Activated naive CD4-positive, alpha-beta T cell treated with anti-CD3 and anti-CD28 coated beads, Interleukin-2, amount 50 U/mL, for 16 hours (primary cell): ENCODE results near the gene HOXB6.

Source experiments
- DNase-seq: peaks from one replicate; pipeline ENCODE4 v3.0.0-alpha.2; 2020

The HOXB6 gene

DNA sequence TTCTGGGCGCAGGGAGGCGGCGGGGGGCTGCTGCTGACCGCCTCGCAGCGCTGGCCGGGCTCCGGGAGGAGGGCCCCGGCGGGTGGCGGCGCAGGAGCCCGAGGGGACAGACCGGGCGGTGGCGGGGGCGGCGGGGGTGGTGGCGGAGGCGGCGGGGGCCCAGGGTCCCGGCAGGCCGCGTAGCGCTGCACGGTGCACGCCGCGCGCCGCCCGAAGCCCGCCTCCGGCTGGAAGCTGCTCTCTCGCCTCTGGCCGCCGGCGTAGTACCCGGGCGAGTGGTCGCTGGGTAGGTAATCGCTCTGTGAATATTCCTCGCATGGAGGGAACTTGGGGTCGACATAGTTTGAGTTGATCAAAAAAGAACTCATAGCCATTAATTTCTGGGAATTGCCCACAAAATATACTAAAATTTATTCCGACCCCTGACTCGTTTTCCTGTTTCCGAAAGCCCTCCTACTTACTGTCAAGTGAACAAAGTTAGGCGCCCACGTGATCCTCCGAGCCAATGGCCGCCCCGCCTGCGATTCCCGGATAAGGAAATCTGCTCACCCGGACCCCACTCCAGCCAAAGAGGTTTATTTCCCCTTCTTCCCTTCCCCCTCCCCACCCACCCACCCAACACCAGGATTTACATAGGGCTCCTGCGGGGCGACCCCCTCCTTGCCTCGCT is 26.7 kb downstream of the HOXB6 start, which contains the start of gene HOXB4:
Gene HOXB4 (minus strand): TSS at position 405 of the 670 bp plus-strand sequence. CDS start 31 bp downstream, at position 374.
- peak; percentile 65 for DNase-seq

DNA sequence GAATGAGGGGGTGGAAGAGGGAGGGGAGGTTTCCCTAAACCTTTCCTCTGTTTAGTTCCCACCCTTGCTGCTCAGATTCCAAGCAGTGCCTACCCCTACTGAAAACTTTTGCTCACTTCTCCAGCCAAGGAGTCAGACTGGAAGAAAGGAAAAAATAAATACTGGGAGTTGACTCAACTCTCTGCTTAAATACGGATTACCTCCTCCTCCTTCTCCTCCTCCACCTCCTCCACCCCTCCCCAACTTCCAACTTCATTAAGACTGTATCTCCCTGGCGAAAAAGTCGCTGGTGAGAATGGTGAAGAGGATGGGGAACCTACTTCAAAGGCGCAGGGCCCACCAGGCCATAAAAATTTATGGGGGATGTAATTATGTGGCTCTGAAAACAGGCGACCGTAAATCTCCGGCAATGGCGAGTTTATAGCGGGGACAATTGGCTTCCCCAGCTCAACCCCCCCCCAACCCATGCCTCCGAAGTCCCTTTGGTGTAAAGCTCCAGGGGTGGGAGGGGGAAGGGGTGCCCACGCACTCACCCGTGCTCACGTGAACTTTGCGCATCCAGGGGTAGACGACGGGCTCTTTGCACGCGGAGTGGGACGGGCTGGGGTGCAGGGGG is 27.3 kb downstream of the HOXB6 start:
- no peak for DNase-seq

DNA sequence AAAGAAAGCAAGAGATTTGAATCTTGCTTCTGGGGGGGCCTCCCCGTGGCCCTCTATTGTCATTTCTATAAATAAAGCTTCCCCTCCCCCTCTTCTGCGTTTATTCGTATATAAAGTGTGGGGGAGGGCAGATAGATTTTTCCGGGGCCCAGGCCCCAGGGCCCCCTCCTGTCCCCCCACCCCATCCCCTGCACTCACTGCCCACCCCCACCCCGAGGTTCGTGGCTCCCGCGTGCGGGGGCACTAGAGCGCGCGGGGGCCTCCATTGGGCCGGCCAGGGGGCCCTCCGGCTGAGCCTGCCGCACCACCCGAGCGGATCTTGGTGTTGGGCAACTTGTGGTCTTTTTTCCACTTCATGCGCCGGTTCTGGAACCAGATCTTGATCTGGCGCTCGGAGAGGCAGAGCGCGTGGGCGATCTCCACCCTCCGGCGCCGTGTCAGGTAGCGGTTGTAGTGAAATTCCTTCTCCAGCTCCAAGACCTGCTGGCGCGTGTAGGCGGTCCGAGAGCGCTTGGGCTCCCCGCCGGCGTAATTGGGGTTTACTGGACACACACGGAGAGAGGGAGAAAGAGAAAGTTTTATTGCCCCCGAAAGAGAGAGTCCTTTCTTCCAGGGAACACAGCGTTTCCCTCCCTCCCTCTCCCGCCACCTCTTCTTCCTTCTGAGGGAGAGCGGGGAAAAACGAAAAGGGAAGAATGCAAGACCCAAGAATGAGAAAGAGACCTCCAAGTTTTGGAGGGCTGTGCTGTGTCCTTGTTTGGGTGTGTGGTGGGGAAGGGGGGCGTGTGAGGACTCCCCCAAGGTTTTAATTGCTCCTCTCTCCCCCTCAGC is 28.1 kb downstream of the HOXB6 start:
- no peak for DNase-seq

DNA sequence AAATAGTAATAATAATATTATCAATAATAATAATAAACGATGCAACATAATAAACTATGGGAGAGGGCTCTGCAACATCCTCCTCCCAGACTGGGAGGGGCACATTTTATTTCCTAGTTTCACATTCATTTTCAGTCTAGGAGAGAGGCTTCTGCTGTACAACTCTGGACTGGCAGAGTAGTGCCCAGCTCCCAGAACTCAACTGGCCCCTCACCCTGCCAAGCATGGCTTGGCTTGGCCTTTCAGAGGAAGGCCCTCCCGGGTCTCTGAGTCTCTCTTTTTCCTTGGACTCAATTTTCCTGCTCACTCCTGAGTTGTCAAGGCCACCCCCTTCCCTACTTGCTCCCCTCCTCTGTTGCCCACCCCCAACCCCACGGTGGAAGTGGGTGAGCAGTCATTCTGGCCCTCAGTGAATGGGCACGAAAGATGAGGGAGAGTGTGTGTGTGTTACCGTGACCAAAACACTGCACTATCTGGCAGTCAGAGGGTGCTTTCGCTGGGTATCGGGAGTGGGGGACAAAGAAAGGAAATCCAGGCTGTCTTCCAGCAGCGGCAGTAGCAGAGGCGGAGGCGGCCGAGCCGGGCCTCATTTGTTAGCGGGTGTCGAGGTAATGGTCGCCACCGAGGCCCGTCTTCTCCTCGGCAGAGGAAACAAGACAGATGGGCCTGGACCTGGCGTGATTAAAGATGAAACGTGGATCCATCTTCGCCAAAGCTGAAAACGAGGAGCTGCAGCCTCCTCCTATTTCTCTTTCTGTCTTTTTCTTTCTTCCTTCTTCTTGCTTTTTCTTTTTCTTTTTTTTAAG is 28.9 kb downstream of the HOXB6 start:
- DNase-seq, result no peak

DNA sequence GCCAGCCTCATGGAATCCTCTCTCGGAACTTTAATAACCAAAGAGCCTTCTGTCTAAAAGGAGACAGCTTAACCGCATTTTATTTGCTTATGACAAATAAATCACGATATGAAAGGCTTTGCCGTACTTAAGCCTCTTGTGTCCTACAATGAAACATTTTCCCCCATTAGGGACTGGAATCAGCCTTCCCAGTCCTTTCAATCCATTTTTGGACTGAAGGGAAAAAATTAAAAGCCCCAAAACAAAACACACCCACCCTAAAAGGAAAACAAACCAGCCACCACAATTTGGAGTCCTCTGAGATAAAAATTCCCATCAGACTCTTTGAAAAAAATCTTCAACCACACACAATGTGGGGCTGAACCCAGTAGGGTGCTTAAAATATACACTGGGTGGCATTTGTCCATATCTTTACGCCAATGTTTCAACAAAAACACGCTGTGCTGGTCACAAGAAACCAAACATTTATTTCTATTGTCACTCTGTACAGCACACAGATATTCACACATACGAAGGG is 29.7 kb downstream of the HOXB6 start:
- no peak for DNase-seq

DNA sequence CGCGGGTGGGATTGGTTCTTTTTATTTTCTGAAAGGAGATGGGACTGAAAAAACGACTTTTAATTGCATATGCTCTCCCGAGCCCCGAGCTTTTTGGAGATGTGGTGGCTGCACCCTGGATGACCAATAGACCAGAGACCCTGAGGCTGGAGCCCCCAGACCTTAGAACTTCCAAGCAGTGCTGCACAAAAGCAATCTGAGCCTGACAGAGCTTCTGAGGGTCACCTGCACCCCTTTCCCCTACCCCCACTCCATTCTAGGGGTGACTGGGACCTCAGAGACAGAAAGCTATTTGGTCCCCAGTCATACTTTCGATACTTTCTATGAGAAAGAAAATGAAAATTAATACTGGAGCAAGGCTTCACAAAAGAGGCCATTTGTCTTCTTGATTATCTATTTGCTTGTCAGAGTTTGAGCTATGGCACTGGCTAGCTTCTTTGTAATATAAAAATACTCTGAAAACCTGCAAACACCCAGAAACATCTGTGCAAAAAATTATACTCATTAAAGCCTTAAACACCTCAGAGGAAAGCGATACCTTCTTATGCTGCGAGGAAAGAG is 30.2 kb downstream of the HOXB6 start:
- no peak for DNase-seq

DNA sequence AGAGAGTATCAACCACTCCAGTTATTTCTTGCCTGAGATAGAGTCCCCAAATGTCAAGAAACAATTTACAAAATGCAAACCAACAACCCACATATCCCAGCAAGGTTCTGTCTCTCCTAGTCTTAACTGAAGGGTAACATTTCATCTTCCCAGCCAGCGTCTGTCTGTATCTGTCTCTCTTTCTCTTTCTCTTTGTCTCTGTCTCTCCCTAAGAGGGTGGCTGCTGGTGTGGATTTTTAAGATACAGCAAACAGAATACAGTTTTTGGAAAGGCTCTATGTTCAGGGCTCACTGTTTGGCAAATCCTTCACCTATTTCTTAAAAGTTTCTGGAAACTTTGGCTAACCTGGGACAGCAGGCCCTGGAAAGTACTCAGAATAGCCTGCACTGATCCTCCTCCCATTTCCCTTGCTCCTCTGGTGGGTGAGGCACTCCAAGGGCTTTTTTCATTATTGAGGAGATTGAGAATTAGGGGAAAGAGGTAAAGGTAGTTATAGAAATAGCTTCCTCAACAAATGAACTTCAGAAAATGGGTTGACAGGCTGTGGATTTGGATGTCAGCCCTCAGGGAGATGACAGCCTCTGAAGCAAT is 32.9 kb downstream of the HOXB6 start:
- DNase-seq, result no peak

DNA sequence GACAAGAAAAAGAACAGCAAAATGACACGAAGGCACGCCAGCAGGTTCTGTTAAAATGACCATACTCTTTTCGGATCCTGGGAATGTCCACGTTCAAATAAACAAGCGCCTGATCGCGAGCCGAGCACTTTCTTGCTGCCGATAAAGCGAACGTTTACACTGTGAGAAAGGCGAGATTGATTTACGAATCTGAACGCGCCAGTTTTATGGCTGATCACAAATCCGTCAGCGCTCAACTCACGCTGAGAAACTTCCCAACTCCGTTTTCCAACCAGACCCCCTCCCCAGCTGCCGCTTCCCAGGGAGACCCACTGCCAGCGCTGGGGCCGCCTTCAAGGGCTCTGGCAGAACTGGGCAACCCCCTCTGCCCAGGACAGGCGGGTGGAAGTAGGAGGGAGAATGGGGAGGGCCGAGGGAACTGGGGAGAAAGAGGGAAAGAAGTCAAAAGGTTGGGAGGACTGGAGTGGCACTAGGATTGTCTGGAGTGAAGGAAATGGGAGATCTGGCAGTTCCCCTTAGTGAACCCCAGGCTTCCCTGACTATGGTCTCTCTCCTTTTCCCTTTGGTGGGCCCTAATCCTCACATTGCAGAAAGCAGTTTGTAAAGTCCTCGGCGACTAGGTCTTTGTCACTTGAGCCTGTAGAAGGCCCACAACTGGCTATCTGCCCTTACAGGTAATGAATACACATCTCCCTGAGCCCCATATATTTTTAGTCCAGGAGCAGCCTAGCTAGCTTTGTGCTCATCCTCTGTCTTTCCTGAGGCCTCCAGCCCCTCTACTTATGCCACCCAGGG is 33.6 kb downstream of the HOXB6 start:
- no peak for DNase-seq

DNA sequence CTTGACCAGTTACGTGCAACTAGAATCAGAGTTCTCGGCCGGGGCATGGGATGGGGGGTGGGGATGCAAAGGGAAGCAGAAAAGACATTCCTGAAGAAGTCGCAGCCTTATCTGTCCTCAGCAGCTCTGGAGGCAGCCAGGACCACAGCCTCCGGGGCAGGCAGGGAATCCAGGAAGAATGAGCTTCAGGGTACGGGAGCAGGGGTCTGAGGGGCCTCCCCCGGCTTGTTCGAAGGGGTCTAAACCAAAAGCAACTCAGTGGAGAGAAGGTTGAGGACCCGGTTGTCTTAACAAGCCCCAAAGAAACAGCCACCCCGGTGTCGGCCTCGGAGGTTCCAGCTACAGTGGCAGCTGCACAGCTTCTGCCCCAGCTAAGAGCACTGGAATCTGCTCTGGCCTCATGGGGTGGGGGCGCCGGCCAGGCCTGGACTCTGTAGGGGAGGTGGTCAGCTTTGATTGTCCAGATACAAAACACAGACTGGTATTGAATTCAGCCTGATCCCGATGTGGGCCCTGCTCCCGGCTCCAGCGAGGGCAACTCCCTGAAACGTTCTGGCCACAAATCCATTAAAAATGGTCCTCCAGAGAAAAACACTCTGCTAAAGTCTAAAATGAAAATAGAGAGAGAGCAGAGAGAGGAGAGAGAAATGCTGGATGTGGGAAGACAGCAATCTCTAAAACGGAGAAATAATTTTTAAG is 34.3 kb downstream of the HOXB6 start:
- DNase-seq, result no peak

DNA sequence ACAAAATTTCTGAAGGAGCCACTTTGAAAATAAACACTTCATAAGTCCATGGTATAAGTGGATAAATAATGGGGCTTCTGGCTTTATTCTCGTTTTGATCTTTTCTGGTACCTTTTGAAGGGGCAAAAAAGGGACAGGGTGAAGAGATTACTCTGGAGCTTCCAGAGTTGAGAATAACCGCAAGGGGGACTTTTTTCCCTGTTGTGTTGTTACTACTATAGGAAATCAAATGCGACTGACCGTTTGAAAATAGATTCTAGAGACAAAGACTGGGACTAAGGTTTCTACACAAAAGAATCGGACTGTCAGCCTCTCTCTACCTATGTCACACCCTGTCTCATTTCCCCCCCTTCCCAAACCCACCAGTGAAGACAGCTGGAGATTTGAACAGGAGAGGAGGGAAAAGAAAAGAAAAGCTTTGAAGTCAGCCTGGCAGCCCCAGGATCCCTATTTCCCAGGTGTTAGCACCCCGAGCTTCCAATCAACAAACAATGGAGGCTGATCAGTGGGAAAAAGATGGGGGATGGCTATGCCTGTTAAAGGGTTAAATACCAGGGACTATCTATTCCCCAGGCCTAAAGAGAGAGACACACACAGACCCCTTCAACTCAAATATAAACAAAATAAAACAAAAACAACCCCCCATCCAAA is 35.0 kb downstream of the HOXB6 start:
- DNase-seq, result no peak

DNA sequence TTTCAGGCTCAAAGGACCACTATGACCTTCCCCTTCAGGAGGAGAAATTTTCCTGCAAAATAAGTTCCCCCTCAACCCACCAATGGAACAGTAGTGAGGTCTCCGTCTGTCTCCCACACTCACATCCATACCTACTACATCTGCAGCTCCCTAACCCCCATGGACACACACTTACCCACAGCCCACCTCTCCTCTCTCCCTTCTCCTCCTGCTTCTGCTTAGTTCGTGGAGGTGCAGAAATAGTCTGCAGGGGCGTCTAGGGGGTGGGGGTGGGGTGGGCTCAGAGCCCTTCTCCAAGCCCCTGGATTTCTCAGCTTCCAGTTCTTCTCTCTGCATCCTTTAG is 35.6 kb downstream of the HOXB6 start:
- DNase-seq, result no peak

DNA sequence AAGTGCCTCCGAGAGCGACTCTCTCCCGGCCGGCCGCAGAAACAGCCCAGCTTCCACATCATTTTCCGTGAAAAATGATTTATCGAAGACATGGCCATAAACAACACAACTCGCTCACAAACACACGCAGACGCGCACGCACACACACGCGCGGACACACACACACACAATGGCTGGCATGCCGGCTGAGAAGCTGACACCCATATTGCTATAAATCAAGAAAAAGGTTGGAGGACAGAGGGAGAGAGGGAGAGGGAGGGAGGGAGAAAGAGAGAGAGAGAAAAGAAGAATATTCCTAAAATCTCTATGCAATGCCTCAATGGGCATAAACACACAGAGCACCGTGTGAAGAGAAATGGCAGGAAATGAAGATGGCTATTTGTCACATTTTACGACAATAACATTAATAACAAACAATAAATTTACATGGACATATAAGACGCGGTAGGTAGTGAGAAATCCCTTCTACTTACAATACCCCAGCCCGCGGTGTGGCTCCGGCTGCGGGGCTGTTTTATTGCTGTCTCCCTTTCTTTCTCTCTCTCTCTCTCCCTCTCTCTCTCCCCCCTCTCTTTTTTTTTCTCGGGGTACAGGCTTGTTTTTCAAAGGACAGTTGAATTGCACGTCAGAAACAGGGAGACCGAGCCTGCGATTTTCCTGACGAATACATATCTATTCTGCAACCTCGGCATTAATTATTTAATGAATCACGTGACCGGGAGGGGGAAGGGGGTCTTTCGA is 36.1 kb downstream of the HOXB6 start:
- no peak for DNase-seq

DNA sequence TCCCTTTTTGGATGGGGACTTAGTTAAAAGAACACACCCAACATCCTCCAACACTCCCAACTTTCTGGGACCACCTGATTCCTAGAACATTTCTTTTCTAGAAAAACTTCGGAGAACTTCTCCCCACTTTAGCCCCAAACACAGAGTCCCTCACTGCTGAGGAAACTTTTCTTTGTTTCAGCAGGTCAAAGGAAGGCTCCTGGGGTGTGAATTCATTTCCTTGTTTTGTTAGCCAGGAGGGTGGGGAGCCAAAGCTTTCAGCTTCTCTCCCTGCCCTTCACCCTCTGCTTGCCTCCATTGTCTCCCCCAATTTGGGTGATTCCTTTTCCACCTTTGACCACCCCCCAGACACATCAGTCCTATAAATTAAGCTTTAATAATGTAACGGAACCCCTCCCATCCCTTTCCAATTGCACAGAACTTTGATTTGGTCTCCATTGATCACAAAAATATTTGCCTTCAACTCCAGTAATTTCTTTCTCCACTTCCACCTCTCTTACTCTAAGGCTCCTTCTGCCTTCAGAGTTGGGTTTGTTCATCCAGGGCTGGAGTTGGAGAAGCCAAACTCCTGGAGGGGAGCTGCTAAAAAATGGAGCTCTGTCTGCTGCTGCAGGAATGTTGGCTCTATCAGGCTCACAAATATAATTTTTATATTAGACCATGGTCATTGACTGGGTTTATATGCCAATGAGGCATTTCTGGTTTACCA is 37.0 kb downstream of the HOXB6 start:
- DNase-seq, result no peak

DNA sequence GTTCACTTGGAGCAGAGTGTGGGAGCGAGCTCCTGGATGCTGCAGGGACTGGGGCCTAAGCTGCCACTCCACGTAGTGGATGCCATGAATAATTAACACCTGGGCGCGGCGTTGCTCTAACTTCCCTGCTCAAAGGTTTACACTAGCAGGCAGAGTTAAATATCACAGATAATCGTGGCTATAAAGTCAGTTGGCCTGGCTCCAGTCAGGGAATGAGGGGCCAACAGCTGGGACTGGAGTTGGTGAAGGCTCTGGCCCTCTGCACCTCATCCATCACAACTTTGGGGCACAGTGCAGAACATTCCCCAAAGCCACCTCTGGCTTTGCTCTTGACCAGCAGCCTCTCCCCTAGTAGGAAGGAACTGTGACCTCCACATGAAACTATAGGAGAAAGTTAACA is 37.6 kb downstream of the HOXB6 start:
- DNase-seq, result no peak

DNA sequence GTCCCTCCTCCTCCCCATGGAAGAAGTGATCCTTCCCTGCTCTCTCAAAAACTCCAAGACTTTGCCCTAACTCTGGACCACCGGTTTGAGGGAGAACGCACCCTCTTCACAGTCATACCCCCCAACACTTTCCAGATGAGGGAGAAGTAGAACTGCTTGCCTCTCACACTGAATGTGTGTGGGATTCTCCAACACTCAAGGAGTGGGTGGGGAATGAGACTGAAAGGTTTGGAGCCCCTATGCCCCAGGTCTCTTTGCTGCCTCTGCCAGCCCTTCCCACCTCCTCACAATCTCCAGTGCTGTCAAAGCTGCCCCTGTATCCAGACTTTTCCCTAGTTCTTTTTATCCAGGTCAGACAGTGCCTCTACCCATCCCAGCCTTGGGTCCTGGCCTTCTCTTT is 38.1 kb downstream of the HOXB6 start:
- no peak for DNase-seq

DNA sequence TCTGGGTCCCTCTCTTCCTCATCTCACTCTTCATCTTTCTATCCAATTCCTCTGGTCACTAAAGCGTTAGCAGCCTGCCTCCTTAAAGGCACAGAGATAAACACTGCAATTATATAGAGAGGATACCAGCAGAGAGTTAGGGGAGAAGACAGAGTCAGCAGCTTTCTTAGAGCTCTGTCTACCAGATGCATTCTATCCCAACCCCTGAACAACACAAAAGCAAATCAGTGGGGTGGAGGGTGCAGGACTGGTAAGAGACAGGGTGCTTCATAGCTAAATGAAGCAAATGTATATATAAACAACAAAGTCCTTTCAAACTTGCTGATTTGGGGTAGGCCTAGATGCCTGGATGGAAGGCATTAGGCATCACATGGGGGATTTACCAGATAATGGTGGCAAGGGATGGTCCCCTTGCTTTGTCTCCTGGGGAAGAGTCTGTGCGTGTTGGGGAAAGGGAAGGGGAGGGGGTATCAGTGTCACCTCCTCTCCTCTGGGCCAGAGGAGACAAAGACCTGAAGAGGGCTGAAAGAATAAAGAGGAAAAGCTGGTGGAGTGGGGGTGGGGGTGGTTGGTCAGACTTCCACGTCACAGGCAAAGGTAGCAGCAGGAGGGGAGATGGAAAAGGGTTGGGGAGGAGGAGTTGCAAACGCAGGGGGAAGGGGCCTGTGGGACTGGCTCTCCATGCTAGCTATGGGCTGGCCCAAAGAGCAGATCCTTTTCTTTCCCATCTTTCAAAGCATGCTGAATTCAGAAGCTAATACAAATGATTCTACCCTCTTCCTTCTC is 38.7 kb downstream of the HOXB6 start:
- no peak for DNase-seq

DNA sequence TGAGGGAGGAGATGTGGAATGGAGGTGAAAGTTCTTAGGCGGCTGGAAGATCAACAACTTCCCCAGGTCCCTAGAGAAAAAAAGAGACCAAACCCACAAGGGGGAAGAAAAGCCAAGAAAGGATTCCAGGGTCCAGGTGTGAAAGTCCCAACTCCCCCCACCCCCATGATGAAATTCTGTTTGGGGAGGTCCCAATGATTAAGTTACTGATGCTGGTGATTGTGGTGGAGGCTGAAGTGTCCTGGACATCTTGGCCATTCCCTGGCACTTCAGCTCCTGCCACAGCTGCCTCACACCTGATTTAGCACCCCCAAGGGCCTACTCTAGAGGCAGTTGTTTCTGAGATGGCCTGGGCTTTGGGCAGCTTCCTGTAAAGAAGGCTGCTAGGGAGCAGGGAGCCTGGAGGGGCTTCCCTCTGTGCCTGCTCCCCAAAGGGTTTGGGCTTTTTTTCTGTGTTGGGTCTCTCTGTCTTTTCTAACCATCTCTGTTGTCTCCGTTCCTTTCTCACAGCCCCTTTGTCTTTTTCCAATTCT is 39.7 kb downstream of the HOXB6 start:
- no peak for DNase-seq
